ENCODE measurements around the gene RAB29.

DNA sequence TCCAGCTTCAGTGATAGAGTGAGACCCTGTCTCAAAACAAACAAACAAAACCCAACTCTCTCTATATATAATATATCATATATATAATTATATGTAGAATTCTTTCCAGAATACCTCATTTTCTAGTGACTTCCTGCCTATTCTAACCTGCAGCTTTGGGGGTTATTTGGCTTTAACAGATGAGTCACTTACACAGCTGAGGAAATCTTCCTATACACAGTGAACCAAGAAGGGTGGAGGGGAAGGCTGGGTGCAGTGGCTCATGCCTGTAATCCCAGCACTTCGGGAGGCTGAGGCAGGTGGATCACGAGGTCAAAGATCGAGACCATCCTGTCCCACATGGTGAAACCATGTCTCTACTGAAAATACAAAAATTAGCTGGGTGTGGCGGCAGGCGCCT, 9.2 kb downstream of the RAB29 start:
- TF ChIP-seq EZH2 (IDR thresholded peaks at IDR 0.05; ENCODE audit: borderline replicate concordance, low read depth, low read length, poor library complexity, severe bottlenecking): no peak
- TF ChIP-seq, protein P1, sequence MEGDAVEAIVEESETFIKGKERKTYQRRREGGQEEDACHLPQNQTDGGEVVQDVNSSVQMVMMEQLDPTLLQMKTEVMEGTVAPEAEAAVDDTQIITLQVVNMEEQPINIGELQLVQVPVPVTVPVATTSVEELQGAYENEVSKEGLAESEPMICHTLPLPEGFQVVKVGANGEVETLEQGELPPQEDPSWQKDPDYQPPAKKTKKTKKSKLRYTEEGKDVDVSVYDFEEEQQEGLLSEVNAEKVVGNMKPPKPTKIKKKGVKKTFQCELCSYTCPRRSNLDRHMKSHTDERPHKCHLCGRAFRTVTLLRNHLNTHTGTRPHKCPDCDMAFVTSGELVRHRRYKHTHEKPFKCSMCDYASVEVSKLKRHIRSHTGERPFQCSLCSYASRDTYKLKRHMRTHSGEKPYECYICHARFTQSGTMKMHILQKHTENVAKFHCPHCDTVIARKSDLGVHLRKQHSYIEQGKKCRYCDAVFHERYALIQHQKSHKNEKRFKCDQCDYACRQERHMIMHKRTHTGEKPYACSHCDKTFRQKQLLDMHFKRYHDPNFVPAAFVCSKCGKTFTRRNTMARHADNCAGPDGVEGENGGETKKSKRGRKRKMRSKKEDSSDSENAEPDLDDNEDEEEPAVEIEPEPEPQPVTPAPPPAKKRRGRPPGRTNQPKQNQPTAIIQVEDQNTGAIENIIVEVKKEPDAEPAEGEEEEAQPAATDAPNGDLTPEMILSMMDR (conservative IDR thresholded peaks at IDR 0.05; ENCODE audit: low read depth, low read length): no peak

Data from A673 (cell line).